Parathyroid adenoma (tissue), 2 donors: ENCODE results near the gene LAMA3.
"Not testable (repeated sequence)": the region's sequence is repeated elsewhere in the genome, so short reads cannot be mapped to it uniquely, and the experiment has no call there.

Experiments used
- H2AFZ ChIP-seq: fragments of 300-600 bp; sonication (generic); one replicate; pipeline ENCODE4 v1.7.0; 2017; ENCODE audit warnings: antibody characterized with exemption, mild to moderate bottlenecking
- H3K27ac ChIP-seq: fragments of 300-600 bp; sonication (generic); one replicate; pipeline ENCODE4 v1.7.0; 2017
- H3K27me3 ChIP-seq: fragments of 300-600 bp; sonication (generic); one replicate; pipeline ENCODE4 v1.7.0; 2017; ENCODE audit warnings: low read length; ENCODE audit not compliant: control insufficient read depth, insufficient read depth
- H3K36me3 ChIP-seq: fragments of 300-600 bp; sonication (generic); one replicate; pipeline ENCODE4 v1.7.0; 2017; ENCODE audit warnings: low read length; ENCODE audit not compliant: control insufficient read depth, insufficient read depth
- H3K4me1 ChIP-seq: fragments of 300-600 bp; sonication (generic); one replicate; pipeline ENCODE4 v1.7.0; 2017; ENCODE audit warnings: control low read depth
- H3K4me2 ChIP-seq: fragments of 300-600 bp; sonication (generic); one replicate; pipeline ENCODE4 v1.7.0; 2017; ENCODE audit warnings: low read length
- H3K4me3 ChIP-seq: fragments of 300-600 bp; sonication (generic); one replicate; pipeline ENCODE4 v1.7.0; 2017; ENCODE audit warnings: low read depth, low read length
- H3K79me2 ChIP-seq: fragments of 300-600 bp; sonication (generic); one replicate; pipeline ENCODE4 v1.7.0; 2017; ENCODE audit warnings: control low read depth
- H3K9ac ChIP-seq: fragments of 300-600 bp; sonication (generic); one replicate; pipeline ENCODE4 v1.7.0; 2017; ENCODE audit warnings: mild to moderate bottlenecking
- H3K9me3 ChIP-seq: fragments of 300-600 bp; sonication (generic); one replicate; pipeline ENCODE4 v1.7.0; 2017; ENCODE audit warnings: low read length; ENCODE audit not compliant: control insufficient read depth
- CTCF ChIP-seq: fragments of 300-600 bp; sonication (generic); IDR thresholded peaks from one replicate; pipeline ENCODE4 v1.7.0; 2017; ENCODE audit warnings: antibody characterized with exemption, mild to moderate bottlenecking
- donor health status: primary hyperparathyroidism.

Gene LAMA3

GRCh38 chr18:23740105-23740830 is 51.0 kb downstream of the LAMA3 start:
- no peak for TF ChIP-seq CTCF
- Histone ChIP-seq H2AFZ (no peak overlapping the region), H3K27ac (no peak overlapping the region), H3K27me3 (no peaks in the 10 kb centered on the region), H3K9me3 (no peaks in the 10 kb centered on the region), H3K79me2 (peaks cover 7% of the 10 kb centered on the region), H3K4me2 (no peak overlapping the region), H3K36me3 (no peaks in the 10 kb centered on the region), H3K4me3 (no peak overlapping the region), H3K4me1 (peaks cover 11% of the 10 kb centered on the region), H3K9ac (no peak overlapping the region)

- not testable (repeated sequence) for H3K36me3 ChIP-seq, H3K4me3 ChIP-seq, H3K27ac ChIP-seq, H3K9ac ChIP-seq, H2AFZ ChIP-seq, H3K4me2 ChIP-seq, H3K4me1 ChIP-seq, H3K79me2 ChIP-seq, H3K9me3 ChIP-seq, H3K27me3 ChIP-seq
Measured at GRCh38 chr18:23741967-23742366, 52.7 kb downstream of the LAMA3 start.

GRCh38 chr18:23743733-23744333 is 54.6 kb downstream of the LAMA3 start:
- H3K4me1 ChIP-seq = no peaks in the 10 kb centered on the region

GRCh38 chr18:23745366-23745765 is 56.1 kb downstream of the LAMA3 start:
- Histone ChIP-seq H3K4me2 (no peak overlapping the region), H3K4me3 (no peak overlapping the region), H2AFZ (no peak overlapping the region), H3K27me3 (no peaks in the 10 kb centered on the region), H3K9me3 (no peaks in the 10 kb centered on the region), H3K36me3 (no peaks in the 10 kb centered on the region), H3K9ac (no peak overlapping the region), H3K4me1 (no peaks in the 10 kb centered on the region), H3K27ac (no peak overlapping the region), H3K79me2 (peaks cover 10% of the 10 kb centered on the region)
- no peak for TF ChIP-seq CTCF

More at GRCh38 chr18:23743733-23744333, 54.6 kb downstream of the LAMA3 start:
- Histone ChIP-seq H3K27ac (no peak overlapping the region), H3K36me3 (no peaks in the 10 kb centered on the region), H3K9me3 (no peaks in the 10 kb centered on the region), H3K4me2 (no peak overlapping the region), H3K9ac (no peak overlapping the region), H3K79me2 (peaks cover 10% of the 10 kb centered on the region), H2AFZ (no peak overlapping the region), H3K4me3 (no peak overlapping the region), H3K27me3 (no peaks in the 10 kb centered on the region)
- TF ChIP-seq CTCF = no peak

- no peak overlapping the region for H2AFZ ChIP-seq
- no peaks in the 10 kb centered on the region for H3K9me3 ChIP-seq
- H3K4me2 ChIP-seq = no peak overlapping the region
- no peaks in the 10 kb centered on the region for H3K4me1 ChIP-seq
- H3K27ac ChIP-seq = no peak overlapping the region
- no peaks in the 10 kb centered on the region for H3K27me3 ChIP-seq
- H3K9ac ChIP-seq = no peak overlapping the region
- no peak for TF ChIP-seq CTCF
- H3K4me3 ChIP-seq = no peak overlapping the region
- H3K36me3 ChIP-seq = no peaks in the 10 kb centered on the region
- H3K79me2 ChIP-seq = peaks cover 6% of the 10 kb centered on the region
Measured at GRCh38 chr18:23746851-23747250, 57.6 kb downstream of the LAMA3 start.
